HG02885 (cell line): ENCODE measurements around the gene TXNL1.
"Not testable (repeated sequence)": the region's sequence is repeated elsewhere in the genome, so short reads cannot be mapped to it uniquely, and the experiment has no call there.

Source experiments
- ATAC-seq: cut with Tn5 transposase; IDR thresholded peaks from one replicate; pipeline ENCODE4 v1.9.1; 2021; ENCODE audit warnings: mild to moderate bottlenecking; ENCODE audit not compliant: unreplicated experiment, poor library complexity

Gene TXNL1

DNA sequence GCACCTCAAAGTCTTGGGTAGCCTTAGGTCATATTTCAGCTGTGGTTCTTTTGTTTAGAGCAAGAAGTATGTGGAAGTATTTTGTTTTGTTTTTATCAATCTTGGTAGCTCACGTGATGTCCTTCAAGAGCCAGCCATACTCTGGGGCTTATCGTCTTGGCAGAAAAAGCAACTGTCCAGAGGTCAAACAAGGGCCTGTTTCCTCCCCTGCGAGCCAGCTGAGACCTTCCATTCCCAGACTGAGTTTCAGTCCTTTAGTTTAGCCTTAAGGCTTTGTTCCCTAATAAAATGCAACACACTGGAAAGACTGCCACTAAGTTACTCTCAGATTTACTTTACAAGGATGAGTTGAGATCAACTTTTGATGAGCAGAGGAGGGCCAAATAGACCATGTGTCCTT, 63.5 kb downstream of the TXNL1 start:
- ATAC-seq = no peak

DNA sequence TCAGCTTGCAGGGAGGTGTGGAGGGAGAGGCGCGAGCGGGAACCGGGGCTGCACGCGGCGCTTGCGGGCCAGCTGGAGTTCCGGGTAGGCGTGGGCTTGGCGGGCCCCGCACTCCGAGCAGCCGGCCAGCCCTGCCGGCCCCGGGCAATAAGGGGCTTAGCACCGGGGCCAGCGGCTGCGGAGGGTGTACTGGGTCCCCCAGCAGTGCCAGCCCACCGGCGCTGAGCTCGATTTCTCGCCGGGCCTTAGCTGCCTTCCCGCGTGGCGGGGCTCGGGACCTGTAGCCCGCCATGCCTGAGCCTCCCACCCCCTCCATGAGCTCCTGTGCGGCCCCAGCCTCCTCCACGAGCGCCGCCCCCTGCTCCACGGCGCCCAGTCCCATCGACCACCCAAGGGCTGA, 66.1 kb downstream of the TXNL1 start:
- ATAC-seq = not testable (repeated sequence)

DNA sequence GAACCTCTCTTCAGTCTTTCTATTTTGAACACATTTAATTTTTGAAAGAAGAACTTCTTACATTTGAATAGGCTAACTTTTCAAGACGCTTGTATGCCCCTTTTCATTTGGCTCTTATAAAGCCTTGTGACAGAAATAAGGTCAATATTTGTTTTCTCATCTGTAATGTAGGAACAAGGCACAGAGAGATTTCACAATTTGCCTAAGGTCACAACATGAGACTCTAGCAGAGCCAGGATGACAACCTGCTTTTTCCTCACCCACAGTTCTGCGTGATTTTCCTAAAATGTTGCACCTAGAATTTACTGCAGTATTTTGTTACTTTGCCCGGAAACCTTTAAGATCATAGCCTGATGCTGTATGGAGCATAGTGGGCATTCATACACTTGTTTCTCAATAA, 67.4 kb downstream of the TXNL1 start:
- ATAC-seq = no peak

DNA sequence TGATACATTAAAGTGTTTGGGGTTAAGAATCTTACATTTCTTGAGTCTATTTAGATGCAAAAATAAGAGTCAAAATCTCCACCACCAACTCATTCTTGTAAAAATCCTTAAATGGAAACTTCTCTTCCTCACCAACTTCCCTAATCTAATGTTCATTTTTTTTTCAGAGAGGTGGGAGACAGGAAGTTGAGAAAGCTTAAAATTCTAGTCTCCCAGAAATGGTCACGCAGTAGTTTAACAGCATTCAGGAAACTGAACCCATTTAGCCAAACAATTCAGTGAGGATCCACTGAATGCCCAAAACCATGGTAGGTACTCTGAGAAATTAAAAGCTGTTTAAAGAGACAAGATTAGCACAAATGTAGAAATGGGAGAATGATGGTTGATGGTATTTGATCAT, 69.0 kb downstream of the TXNL1 start:
- no peak for ATAC-seq

- ATAC-seq = no peak
These were observed 69.4 kb downstream of the TXNL1 start for GRCh38 chr18:56568986-56569385.

- no peak for ATAC-seq
These were observed 72.6 kb downstream of the TXNL1 start for GRCh38 chr18:56565551-56566345.

DNA sequence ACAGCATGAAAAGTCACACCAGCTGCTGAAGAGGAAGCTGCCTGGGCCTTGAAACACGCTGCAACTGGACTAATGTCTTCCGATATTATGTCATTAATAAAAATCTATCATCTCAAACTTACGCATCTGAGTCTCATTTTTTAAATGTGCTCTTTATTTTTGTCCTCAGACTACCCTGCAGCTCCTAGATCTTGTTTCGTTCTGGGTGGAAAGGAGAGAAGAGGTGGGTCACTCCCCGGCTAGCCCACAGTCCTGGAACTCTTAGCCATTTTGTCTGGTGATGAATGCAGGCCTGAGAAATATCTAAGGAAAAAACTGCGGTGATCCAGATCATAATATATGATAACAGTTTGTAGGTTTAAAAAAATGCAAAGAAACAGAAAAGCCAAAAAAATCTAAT, 73.3 kb downstream of the TXNL1 start:
- no peak for ATAC-seq

- peak; percentile 40 for ATAC-seq
These were observed 74.8 kb downstream of the TXNL1 start for GRCh38 chr18:56563568-56563967.

DNA sequence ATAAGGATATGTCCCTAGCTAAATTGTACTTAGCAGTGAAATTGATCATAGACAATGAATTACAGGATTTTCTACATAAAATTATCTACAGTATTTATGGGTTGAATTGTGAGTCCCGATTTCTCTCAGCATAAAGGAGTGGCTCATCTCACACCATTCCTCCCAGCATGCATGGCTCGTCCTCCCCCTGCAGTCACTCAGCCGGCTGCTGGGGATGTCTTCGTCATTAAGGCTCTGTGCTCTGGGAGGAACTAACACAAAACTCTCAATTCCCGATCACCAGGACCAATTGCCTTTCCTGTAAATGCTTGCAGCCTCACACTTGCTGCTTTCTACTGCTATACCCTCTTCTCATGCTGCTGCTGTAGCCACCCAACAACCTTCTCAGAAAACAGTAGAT, 75.9 kb downstream of the TXNL1 start:
- ATAC-seq = no peak

DNA sequence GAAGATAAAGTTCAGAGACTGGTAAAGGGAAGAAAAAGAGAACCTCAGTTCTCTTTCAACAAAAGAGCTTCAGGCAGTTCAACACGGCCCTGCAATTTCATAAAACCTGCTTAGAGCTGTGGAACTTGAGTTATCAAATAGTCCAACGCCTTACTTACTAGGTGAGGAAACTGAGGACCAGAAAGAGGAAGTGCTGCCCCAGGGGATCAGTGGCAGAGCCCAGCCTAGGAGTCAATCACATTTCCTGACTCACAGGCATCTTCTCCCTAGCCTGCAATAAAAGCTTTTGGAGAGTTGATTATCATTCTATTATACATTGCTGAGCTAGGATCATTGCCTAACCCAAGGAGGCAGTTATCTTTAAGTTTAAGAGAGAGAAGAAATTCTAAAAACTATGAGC, 77.4 kb downstream of the TXNL1 start:
- ATAC-seq = no peak

- ATAC-seq = no peak
These were observed 79.3 kb downstream of the TXNL1 start for GRCh38 chr18:56559044-56559443.

DNA sequence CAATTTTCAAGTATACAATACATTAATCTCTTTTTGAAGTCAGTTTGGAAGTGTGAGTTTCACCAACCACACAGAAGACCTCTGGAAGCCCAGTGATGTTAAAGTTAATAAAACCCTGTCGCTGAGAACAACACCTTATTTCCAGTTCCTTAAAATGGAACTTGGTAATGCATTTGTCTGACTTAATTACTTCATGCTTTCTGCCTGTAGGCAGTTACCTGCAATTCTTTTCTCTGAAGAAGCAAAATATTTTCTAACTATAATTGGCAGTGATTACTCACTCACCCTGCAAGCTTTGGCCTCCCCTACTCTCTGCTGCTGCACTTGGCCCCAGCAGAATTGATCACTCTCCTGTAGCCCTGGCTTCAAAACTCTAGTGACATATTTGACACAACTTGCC, 81.5 kb downstream of the TXNL1 start:
- ATAC-seq = no peak

GRCh38 chr18:56550121-56550520, 88.3 kb downstream of the TXNL1 start:
- no peak for ATAC-seq
